Gastroesophageal sphincter (tissue), 4 donors: ENCODE measurements around the gene ERAS. TPM values are rescaled to one million over a fixed set of nuclear protein-coding genes. Genes with fewer than 3 reads are reported as not detected.

Source experiments
- ATAC-seq: fragments of 150-250 bp; one replicate; pipeline ENCODE4 v1.9.1; 2016; ENCODE audit warnings: mild to moderate bottlenecking, moderate library complexity
- H3K27ac ChIP-seq, 4 donors: fragments of 200-600 bp; sonication (generic) in 3 of 4; 1 replicate in 3 of 4; 2 replicates in 1 of 4; pipeline ENCODE4 v1.5.1; 2016 to 2019
- H3K27me3 ChIP-seq: fragments of 200-600 bp; sonication (generic); one replicate; pipeline ENCODE4 v1.5.1; 2019
- H3K36me3 ChIP-seq, 2 donors: fragments of 200-600 bp; sonication (generic); one replicate each; pipeline ENCODE4 v1.5.1; 2019; ENCODE audit warnings: control low read depth in 1 of 2
- H3K4me1 ChIP-seq, 3 donors: fragments of 200-600 bp; sonication (generic); 1 replicate in 2 of 3; 2 replicates in 1 of 3; pipeline ENCODE4 v1.5.1; 2016 to 2019; ENCODE audit warnings: control low read depth in 2 of 3
- H3K4me3 ChIP-seq, 2 donors: fragments of 200-600 bp; sonication (generic); one replicate each; pipeline ENCODE4 v1.5.1; 2019; ENCODE audit warnings: mild to moderate bottlenecking in 1 of 2, moderate library complexity in 1 of 2
- H3K9me3 ChIP-seq, 3 donors: fragments of 200-600 bp; sonication (generic); one replicate each; pipeline ENCODE4 v1.5.1; 2017 to 2019; ENCODE audit warnings: control low read depth in 2 of 3
- EP300 ChIP-seq: sonication (generic); formaldehyde crosslinking; IDR thresholded peaks from one replicate; pipeline ENCODE4 v1.6.1; 2017; ENCODE audit warnings: antibody characterized with exemption, mild to moderate bottlenecking
- POLR2A ChIP-seq, 2 donors: fragments of 450-650 bp; IDR thresholded peaks; one replicate each; pipeline ENCODE4 v1.6.1; 2017; ENCODE audit warnings: antibody characterized with exemption in 2 of 2, mild to moderate bottlenecking in 2 of 2, moderate library complexity in 1 of 2
- POLR2AphosphoS5 ChIP-seq: sonication (generic); formaldehyde crosslinking; IDR thresholded peaks from one replicate; pipeline ENCODE4 v1.6.1; 2017; ENCODE audit warnings: antibody characterized with exemption
- WGBS, 2 donors: methylation state at CpG; one replicate each; pipeline ENCODE4 v1.1.5; 2018; ENCODE audit warnings: low coverage in 1 of 2; 5-methylcytosine and 5-hydroxymethylcytosine counted together
- total RNA-seq, 4 donors: library from RNA; depleted of rRNA; stranded (reverse); fragments of >200 nt; gene quantifications; one replicate each; pipeline ENCODE4 v1.1.0, GENCODE V29; 2016
- TF ChIP-seq, protein P1 (sequence below), 4 experiments: fragments of 200-600 bp in 2 of 4; fragments of 450-650 bp in 2 of 4; sonication (generic) in 1 of 4; IDR thresholded peaks; one replicate each; pipeline ENCODE4 v1.5.1; 2017 to 2019; ENCODE audit warnings: antibody characterized with exemption in 4 of 4, mild to moderate bottlenecking in 2 of 4, moderate library complexity in 2 of 4

ERAS gene
- total RNA-seq, 4 donors from 2014 or later = not detected

DNA sequence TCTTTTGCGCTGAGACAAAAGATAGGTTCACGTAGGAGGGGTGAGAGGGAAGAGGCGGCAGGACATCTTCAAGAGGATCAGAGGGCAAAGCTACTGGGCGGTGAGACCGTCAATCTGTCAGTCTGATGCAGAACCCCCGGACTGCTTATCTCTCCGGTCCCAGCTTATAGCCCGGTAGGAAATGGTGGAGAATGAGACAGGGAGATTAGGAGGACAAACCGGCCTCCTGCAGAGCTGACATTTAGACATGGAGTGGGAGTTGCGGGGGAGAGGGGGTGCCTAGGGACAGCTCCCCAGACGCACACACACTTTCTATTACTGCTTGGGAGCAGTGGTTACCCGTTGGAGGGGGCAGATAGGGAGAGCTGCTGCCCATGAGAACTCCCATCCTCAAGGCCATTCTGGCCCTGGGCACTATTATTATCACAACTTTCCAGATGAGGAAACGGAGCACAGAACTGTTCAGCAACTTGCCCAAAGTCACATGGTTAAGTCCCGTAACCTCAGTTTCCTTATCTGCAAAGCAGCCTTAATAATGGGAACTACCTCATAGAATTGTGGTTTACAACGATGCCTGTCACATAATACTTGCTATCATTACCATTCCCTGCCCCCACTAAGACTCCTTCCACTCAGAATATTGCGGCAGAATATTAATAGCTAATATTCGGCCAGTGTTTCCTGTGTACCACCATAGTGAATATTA is 25.6 kb upstream of the ERAS start:
- Histone ChIP-seq H3K36me3 (peaks cover 0 to 16% of the 10 kb centered on the region in 2 donors), H3K4me1 (peaks cover 0 to 16% (median 0%) of the 10 kb centered on the region in 3 donors), H3K4me3 (peak overlapping the region; percentile 52 to 62), H3K9me3 (no peaks in the 10 kb centered on the region), H3K27ac (peak overlapping the region; percentile 76 to 91 (median 88)), H3K27me3 (no peaks in the 10 kb centered on the region)
- ATAC-seq = no peak
- TF ChIP-seq EP300 = no peak
- TF ChIP-seq POLR2AphosphoS5 = no peak
- TF ChIP-seq POLR2A (IDR thresholded peaks at IDR 0.05) = no peak
- TF ChIP-seq, protein P1, sequence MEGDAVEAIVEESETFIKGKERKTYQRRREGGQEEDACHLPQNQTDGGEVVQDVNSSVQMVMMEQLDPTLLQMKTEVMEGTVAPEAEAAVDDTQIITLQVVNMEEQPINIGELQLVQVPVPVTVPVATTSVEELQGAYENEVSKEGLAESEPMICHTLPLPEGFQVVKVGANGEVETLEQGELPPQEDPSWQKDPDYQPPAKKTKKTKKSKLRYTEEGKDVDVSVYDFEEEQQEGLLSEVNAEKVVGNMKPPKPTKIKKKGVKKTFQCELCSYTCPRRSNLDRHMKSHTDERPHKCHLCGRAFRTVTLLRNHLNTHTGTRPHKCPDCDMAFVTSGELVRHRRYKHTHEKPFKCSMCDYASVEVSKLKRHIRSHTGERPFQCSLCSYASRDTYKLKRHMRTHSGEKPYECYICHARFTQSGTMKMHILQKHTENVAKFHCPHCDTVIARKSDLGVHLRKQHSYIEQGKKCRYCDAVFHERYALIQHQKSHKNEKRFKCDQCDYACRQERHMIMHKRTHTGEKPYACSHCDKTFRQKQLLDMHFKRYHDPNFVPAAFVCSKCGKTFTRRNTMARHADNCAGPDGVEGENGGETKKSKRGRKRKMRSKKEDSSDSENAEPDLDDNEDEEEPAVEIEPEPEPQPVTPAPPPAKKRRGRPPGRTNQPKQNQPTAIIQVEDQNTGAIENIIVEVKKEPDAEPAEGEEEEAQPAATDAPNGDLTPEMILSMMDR (IDR thresholded peaks at IDR 0.05) = no peak
- WGBS, 2 donors = 27 to 47% methylated on average over 2 to 5 of the region's 17 CpGs

DNA sequence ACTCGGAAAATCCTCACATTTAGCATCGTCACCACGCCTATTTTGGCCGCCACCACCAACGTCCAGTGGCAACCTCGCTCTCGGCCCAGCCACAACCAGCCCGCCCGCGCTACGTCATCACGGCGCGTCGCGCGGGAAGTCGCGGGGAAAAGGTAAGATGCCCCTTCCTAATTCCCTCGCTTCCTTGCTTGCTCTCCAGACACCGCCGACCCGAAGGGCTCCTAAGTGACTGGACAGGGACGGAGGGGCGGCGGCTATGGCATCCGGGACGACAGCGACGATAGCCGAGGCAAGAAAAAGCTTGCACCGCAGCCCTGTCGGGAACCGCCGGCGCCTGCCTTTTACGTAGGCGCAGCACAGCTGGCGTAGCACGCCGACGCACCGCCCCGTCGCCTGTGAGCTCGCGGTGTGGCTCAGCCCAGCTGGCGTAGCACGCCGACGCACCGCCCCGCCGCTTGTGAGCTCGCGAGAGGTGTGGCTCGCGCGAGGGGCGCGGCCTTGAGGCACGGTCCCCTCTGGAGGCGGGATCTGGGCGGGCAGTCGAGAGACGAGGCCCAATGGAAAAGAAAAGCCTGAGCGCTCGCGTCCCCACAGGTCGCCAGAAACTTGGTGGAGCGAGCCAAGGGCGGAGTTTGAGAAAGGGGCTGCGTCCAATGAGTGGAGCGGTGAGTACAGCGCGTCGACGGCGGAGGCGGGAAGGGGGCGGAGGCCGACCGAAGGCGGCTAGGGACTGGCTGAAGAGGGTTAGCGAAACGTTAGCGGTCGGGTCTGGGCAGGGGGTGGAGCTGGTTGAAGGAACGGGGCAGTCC is 24.8 kb upstream of the ERAS start, which contains the start of gene HDAC6:
TSS of gene HDAC6 (plus strand) at position 788 of the 809 bp plus-strand sequence. CDS start 626 bp downstream, outside the sequence.
- TF ChIP-seq POLR2AphosphoS5 = peak; percentile 39
- peak in 1 of 2 donors; percentile 18 for TF ChIP-seq POLR2A (IDR thresholded peaks at IDR 0.05)
- no peak for TF ChIP-seq EP300
- Histone ChIP-seq H3K9me3 (no peaks in the 10 kb centered on the region), H3K4me1 (peaks cover 0 to 16% (median 0%) of the 10 kb centered on the region in 3 donors), H3K27ac (peak within 1 kb of the TSS; percentile 91 to 98 (median 95)), H3K27me3 (no peaks in the 10 kb centered on the region), H3K4me3 (peak within 1 kb of the TSS; percentile 52 to 62), H3K36me3 (peaks cover 0 to 24% of the 10 kb centered on the region in 2 donors)
- 0 to 35% methylated on average over 6 to 21 of the region's 89 CpGs for WGBS, 2 donors
- ATAC-seq = peak; percentile 91

DNA sequence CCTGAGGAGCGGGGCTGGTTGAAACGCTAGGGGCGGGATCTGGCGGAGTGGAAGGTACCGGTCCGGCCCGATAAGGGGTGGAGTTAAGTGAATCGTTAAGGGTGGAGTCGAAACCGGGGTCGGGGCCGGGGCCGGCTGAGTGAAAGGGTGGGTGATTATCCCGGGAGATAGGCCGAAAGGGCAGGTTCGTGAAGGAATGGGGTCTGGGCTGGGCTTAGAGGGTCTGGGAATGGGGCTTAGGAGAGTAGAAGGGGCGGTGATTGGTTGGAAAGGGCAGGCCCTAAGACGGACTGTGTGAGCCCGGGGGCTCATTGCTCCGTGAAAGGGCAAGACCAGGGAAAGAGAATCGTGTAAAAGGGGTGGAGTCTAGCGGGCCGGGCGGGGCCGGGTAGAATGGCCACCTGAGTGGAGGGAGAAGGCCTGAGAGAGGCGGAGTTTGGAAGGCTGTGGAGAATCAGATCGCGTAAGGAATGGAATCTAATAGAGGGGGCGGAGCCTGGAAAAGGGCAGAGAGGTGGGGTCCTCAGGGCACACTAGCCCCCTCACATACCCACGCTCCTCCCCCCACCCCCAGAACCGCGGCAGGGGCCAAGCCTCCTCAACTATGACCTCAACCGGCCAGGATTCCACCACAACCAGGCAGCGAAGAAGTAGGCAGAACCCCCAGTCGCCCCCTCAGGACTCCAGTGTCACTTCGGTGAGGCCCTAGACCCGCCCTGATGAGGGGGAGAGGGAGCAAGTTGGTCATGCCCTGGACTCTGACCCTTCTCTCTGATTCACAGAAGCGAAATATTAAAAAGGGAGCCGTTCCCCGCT is 24.0 kb upstream of the ERAS start:
- peak; percentile 70 for ATAC-seq
- Histone ChIP-seq H3K4me3 (peak overlapping the region; percentile 47 to 59), H3K27me3 (no peaks in the 10 kb centered on the region), H3K9me3 (no peaks in the 10 kb centered on the region), H3K36me3 (peaks cover 0 to 25% of the 10 kb centered on the region in 2 donors), H3K27ac (peak overlapping the region; percentile 91 to 98 (median 95)), H3K4me1 (peaks cover 0 to 16% (median 0%) of the 10 kb centered on the region in 3 donors)
- WGBS, 2 donors = 0 to 27% methylated on average over 9 to 13 of the region's 40 CpGs
- TF ChIP-seq POLR2AphosphoS5 (peak; percentile 2), EP300 (no peak), POLR2A (IDR thresholded peaks at IDR 0.05) (peak; percentile 24 to 68)
- TF ChIP-seq, protein P1 (IDR thresholded peaks at IDR 0.05) = peak in 1 of 4 experiments; percentile 10

DNA sequence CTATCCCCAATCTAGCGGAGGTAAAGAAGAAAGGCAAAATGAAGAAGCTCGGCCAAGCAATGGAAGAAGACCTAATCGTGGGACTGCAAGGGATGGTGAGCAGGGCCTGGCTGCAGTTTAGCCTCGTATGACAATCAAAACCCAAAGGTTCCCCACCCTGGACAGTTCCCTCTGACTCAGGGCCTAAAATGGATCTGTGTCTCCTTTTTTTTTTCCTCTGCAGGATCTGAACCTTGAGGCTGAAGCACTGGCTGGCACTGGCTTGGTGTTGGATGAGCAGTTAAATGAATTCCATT is 23.5 kb upstream of the ERAS start:
- TF ChIP-seq POLR2A (IDR thresholded peaks at IDR 0.05) = no peak
- TF ChIP-seq, protein P1 (IDR thresholded peaks at IDR 0.05) = no peak
- TF ChIP-seq EP300 = no peak
- no peak for TF ChIP-seq POLR2AphosphoS5

More for the DNA sequence above, 23.5 kb upstream of the ERAS start:
- Histone ChIP-seq H3K4me1 (peaks cover 0 to 16% (median 0%) of the 10 kb centered on the region in 3 donors), H3K9me3 (no peaks in the 10 kb centered on the region), H3K27ac (peak overlapping the region; percentile 91 to 98 (median 95)), H3K36me3 (peaks cover 0 to 30% of the 10 kb centered on the region in 2 donors), H3K27me3 (no peaks in the 10 kb centered on the region), H3K4me3 (peak overlapping the region; percentile 47 to 59)
- WGBS, 2 donors = 21% methylated on average over 4 of the region's 4 CpGs; no CpG with 5 or more reads in 1 of the 2 donors
- no peak for ATAC-seq
